GM19023 (cell line): Measurements from ENCODE around the gene PPFIA3.

Source experiments
- ATAC-seq: cut with Tn5 transposase; IDR thresholded peaks from one replicate; pipeline ENCODE4 v1.9.1; 2021; ENCODE audit warnings: mild to moderate bottlenecking, moderate library complexity; ENCODE audit not compliant: unreplicated experiment

PPFIA3 gene

DNA sequence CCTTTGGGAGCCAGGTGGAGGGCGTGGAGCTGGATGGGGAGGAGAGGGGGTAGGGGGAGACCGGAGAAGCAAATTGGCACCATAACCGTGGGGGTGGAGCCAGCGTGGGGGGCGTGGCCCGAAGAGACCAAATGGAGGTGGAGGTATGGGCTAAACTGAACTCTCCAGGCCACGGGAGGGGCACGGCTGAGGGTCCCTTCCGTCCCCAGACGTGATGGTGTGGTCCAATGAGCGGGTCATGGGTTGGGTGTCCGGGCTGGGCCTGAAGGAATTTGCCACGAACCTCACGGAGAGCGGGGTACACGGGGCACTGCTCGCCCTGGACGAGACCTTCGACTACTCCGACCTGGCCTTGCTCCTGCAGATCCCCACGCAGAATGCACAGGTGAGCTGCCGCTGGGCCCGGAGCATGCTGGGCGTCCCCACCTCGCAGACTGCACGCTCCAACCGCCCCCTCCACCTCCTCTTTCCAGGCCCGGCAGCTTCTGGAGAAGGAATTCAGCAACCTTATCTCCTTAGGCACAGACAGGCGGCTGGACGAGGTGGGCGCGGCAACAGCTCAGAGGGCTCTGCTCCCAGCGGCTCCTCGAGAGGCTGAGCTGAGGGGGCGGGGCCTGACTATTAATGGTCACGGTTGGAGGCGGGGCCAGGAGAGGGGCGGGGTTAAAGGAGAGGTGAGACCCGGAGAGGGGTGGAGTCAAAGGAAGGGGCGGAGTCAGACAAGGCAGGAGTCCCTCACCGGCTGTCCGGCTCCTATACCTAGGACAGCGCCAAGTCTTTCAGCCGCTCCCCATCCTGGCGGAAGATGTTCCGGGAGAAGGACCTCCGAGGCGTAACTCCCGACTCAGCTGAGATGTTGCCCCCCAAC is 29.7 kb downstream of the PPFIA3 start:
- ATAC-seq, result no peak

DNA sequence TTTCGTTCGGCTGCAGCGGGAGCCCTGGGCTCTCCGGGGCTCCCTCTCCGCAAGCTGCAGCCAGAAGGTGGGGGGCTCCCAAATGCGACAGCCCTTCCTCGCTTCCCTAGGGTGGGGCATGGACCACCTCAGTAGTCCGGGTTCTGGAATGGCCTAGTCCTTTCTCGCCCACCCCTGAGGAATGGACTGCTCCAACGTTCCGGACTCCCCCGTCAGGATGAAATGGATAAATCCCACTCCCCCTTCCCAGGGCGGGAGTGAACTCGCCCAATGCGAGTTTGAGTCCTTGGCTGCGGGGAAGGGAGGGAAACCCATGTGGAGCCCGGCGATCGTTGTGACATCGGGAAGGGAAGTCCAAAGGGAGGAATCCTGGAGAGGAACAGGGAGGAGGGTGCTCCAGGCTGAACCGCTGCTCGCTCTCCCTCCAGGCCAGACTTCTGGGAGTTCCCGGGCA is 30.3 kb downstream of the PPFIA3 start:
- ATAC-seq, result no peak

DNA sequence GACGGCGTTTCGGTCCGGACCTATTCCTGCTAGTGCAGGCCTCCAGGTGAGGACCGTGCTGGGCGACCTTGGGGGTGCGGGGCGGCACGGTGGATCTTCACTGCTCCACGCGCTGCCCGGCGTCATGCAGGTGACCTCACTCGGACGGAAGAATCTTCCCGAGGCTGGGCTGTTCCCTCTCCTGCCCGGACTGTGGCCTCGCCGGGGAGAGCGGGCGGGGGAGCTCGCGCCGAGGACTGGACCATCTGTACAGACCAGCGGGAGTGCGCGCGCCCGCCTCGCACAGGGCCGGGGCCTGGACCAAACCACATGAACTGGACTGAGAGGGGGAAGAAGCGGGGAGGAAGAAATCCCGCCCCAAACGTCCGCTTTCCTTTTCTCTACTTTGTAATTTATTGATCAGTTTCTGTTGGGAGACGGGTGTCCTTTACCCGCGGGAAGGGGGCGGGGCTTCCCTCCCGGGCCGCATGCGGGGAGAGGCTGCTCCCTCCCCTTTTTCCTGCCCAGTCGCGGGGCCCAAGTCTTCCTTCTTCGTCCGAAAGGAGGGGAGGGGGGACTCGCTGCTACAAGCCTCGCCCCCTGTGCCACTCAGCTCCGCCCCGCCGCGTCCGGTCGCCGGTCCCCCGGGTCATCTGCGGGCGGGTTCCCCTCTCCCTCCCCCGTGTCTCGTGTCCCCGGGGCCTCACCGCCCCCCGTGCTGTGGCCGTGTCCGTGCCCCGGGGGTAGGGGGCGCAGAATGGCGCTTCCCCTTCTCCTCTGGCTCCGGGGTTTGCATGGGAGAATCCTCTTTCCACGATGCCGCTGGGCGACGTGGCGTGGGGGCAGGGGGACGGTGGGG is 31.0 kb downstream of the PPFIA3 start:
- ATAC-seq, result no peak

DNA sequence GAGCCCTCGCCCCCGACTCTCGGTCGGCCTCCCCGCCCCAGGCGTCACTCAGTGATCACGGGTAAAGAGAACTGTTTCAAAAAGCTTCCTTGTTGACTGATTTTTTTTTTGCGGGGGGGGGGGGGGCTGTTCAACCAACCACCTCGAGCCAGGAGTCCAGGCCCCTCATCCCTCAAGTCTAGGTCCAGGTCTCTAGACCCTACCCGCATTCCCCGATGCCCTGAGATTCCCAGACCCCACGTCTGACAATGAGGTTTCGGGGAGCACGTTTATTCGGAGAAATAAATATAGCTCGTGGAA is 31.6 kb downstream of the PPFIA3 start:
- no peak for ATAC-seq

DNA sequence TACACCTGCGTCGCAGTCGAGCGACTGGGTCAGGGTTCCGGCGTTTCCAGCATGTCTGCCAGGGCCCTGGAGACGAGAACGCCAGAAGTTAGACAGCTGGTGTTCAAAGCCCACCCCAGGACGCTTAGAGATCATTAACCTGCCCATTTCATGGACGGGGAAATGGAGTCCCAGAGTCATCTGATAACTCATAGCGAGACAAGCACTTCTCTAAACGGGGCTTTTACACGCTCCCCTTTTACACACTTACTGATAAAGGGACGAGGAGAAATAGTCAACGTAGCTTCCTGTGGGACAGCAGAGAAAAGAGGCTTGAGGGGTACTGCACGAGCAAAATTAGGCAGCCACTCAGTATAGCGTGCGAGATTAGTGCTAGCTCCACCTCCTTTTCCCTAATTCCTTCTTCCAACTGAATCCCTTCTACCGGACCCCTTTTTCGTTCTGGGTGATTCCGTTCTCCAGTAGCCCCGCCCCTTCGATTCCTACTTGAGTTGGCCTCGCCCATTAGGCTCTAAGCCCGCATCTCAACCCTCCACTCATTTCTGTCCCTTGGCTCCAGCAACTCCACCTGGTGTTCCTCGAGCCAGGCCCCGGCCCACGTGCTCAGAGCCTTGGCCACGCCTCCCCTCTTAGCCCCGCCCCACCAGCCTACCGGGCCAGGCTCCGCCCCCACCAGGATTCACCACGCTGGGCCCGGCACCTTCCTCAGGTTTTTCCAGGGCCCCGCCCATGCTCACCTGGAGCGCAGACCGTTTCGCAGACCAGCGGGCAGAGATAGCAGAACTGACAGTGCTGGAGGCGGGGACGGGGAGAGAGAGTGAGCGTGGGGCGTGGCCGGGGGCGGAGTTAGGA is 32.1 kb downstream of the PPFIA3 start:
- no peak for ATAC-seq

DNA sequence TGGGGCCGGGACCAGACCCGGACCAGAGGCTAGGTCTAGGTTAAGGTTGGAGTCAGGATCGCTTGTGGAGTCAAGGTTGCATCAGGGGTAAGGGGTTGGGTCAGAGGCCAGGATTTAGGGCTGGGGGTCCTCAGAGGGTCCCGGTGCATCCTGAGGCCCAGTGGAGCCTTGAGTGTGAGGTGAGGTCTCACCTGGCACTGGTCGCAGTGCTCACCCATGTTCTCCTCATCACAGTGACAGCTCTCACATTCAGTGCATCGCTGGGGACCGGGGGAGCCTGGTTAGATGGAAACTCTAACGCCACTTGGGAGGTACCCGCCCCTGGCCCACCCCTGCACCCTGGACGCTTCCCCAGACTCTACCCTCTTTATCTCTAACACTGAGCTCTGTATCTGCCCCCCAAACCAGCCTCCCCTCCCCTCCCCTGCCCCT is 32.8 kb downstream of the PPFIA3 start:
- ATAC-seq, result no peak

DNA sequence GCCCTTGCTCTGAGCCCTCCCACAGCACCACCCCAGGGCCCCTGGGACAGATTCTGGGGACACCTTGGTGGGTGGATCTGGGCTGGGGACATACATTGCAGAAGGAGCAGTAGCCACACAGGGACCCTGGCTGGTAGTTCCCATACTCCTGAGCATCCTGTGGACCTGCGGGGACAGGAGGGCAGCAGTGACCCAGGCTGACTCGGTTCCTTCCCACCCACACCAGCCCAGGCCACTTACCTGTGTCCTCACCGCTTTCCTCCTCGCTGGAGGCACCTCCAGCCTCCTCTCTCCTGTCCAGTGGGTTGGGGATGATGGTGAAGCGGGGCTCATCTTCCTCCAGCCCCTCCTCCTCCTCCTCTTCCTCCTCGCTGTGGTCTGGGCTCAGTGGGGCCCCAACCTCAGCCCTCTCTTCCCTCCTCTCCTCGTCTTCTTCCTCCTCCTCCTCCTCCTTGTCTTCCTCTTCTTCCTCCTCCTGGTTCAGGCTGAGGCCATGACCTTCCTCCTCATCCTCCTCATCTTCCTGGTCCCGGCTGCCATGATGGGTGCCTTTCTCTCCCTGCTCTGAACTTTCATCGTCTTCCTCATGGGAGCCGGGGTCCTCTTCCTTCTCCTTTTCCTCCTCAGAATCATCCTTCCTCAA is 33.9 kb downstream of the PPFIA3 start:
- no peak for ATAC-seq

DNA sequence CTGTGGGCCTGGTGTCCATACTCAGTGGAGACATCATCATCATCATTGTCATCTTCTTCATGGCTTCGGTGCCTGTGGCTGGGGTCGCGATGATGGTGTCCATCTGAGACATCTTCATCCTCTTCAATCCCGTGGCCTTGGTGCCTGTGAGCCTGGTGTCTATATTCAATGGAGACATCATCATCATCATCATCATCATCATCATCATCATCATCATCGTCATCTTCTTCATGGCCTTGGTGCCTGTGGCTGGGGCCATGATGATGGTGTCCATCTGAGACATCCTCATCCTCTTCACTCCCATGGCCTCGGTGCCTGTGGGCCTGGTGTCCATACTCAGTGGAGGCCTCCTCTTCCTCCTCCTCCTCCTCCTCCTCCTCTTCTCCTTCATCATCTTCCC is 34.9 kb downstream of the PPFIA3 start:
- no peak for ATAC-seq

DNA sequence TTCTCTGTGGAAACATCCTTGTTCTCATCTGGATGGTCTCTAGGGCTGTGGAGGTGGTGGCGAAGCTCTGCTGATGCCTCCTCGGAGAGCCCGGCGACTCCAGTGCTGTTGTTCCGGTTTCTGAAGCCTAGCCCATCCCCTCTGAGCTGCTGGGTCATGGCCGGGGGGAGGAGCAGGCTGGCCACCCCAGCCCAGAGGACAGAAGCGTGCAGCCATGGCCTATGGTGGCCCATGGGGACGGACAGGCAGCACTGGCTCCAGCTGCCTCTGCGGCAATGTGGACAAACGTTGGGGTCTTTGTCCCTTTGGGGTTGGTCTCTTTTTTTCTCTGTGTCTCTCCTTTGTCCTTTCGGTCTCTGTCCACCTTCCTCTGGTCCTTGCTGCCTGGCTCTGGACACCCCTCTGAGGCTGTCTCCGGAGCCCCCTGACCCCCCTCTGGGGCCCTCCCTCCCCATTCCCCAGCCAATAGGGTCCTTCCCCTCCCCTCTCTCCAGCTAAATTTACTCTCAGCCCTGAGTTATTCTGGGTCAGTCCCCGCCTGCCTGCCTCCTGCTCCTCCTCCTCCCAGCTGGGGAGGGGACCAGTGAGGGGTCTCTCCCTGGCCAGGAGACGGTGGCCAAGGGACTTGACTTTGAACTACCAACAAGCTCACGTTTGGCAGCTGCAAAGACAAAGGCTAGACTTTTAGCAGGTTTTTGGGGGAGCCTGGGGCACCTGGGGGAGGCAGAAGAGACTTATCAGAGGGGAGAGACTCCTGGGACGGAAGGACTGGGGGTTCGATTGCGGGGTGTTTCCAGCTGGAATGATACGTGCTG is 35.9 kb downstream of the PPFIA3 start, which contains the start of gene HRC:
Gene HRC (minus strand): TSS at position 392 of the 815 bp plus-strand sequence. CDS start 159 bp downstream, at position 233.
- ATAC-seq, result no peak

DNA sequence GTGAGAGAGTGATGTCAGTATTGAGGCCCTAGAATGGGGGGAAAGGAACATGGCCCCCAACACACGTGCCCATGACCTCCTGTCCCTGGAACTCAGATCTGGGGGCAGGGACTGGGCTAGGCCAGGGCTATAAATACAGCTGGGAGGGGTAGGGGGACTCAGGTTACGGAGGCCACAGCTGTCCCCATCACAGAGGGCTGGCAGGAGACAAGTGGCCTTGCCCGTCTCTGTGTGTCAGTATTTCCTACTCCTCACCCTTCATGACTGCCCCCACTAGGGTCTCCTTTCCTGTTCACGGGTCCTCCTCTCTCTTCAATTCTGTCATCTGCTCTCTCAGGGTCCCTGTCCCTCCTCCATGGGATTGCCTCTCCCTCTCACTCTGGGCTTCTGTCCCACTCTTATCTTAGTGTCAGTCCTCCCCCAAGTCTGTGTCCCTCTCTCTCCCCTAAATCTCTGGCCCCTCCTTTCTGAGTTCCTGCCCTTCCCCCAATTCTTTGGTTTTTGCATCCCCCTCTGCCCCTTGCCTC is 36.5 kb downstream of the PPFIA3 start:
- ATAC-seq, result no peak

DNA sequence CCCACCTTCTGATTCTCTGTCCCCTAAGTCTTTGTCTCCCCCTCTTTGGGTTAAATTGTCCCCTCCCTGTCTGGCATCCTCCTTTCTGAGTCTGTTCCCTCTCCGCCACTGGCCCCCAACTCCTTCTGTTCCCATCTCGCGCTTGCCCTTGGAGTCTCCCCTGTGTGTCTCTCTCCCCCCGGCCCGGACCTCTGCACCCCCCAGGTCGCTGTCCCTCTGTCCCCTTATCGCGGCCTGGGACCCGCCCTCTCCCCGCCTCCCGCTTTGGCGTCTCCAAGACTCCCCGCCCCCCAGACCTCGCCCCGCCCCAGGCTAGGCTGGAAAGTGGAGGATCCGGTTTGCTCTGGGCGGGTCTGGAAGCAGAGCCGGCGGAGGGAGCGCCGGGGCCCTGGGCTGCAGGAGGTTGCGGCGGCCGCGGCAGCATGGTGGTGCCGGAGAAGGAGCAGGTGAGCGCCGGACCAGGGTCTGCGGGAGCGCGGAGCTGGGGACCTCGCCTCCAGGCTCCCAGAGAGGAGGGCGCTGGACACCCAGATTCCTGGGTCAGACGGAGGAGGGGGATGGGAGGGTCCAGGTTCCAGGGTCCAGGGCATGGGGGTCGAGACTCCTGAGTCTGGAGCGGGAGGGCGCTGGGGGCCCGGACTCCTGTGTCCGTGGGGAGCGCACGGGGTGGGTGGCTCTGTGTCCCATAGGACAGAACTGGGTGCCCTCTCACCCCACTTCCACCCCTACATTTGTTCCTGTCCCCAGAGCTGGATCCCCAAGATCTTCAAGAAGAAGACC is 38.3 kb downstream of the PPFIA3 start, which contains the start of gene TRPM4:
Gene TRPM4 (plus strand): TSS at position 348 of the 780 bp plus-strand sequence. CDS start 75 bp downstream, at position 423.
- no peak for ATAC-seq

DNA sequence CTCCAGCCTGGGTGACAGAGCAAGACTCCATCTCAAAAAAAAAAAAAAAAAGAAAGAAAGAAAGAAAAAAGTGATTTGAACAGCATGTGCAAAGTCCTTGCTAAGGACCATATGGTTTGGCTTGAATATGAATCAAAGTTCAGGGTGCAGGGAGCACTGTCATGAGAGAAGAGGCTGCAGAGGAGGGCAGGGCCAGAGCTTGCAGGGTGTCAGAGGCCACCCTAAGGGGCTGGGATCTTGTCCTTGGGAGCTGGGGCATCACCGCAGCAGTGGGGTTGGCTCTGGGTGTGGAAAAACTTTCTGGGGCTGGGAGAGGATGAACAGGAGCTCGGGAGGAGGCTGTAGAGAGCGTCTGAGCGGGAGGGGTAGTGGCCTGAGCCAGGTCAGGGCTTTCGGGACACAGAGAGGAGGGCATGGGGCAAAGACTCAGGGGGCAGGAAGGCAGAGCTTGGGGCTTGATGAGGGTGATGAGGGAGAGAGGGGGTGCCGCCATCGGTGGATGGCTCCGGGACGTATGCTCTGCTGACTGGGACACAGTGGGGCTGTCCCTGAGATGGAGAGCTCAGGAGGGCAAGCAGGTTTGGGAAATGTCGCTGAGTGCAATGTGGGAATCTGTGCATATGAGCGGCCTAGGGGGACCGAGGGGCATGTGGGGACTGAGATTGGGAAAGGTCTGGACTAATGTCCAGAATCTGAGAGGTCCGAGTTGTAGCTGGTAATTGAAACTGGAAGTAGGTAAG is 41.3 kb downstream of the PPFIA3 start:
- ATAC-seq, result no peak

DNA sequence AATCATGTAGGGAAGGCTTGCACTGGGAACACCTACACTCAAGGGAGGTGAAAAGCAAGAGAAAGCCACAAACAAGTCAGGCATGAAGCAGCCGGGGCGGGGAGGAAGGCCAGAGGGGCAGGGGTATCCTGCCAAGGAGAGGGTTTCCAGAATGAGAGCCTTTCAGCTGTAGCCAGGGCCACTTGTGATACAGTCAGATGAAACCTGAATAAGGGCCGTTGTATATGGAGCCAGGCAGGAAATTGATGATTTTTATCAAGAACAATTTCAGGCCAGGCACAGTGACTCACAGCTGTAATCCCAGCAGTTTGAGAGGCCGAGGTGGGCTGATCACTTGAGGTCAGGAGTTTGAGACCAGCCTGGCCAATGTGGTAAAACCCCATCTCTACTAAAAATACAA is 42.6 kb downstream of the PPFIA3 start:
- ATAC-seq, result no peak

DNA sequence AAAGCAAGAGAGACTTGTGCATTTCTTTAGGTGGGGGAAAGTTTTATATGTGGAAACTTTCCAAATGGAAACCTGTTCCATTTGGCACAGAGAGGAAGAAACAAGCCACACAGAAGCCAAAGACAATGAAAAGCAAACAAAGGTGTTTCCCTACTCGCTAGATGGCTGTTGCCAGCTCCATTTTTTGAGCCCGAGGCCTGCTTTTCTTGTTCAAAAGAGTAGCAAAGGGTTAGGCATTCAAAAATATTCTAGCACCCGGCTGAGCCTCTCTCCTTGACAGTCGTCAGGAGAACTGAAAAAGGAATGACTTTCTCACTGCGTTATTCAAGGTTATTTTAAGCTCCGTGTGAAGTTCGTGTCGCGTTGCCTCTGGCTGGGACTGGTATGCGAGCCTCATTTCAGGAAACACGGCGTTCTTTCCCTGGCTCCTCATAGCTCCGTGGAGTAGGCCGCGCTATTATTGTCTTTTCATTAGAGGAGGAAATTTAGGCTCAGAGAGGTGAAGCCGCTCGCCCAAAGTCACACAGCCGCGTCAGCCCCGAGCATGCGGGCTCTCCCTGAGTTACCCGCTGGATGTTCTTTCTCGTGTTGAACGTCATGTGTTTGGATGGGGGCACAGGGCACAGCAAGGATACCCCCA is 45.9 kb downstream of the PPFIA3 start:
- ATAC-seq, result no peak

DNA sequence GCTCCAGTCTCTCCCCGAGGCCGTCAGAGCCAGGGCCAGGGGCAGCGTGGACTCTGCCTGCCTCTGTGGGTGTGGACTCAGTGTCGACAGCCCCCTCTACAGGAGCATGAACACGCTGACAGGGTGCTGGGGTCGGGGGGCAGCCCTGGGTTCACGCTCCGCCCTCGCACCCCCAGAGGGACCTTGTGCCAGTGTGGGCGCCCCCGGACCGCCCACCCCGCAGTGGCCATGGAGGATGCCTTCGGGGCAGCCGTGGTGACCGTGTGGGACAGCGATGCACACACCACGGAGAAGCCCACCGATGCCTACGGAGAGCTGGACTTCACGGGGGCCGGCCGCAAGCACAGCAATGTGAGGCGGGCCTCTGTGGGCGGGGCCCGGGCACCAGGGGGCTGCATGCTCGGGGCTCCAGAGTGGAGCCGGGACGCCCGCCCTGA is 46.5 kb downstream of the PPFIA3 start:
- ATAC-seq, result no peak

DNA sequence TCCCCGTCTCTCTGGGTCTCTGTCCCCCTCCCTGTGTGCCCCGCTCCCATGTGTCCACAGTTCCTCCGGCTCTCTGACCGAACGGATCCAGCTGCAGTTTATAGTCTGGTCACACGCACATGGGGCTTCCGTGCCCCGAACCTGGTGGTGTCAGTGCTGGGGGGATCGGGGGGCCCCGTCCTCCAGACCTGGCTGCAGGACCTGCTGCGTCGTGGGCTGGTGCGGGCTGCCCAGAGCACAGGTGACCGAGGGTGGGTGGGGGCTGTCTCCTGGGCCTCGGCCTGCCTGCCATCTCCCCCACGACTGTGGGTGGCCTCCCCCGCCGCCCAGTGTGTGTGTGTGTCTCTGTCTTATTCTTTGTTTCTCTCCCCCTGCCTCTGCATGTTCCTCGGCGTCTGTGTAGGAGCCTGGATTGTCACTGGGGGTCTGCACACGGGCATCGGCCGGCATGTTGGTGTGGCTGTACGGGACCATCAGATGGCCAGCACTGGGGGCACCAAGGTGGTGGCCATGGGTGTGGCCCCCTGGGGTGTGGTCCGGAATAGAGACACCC is 48.6 kb downstream of the PPFIA3 start:
- no peak for ATAC-seq

DNA sequence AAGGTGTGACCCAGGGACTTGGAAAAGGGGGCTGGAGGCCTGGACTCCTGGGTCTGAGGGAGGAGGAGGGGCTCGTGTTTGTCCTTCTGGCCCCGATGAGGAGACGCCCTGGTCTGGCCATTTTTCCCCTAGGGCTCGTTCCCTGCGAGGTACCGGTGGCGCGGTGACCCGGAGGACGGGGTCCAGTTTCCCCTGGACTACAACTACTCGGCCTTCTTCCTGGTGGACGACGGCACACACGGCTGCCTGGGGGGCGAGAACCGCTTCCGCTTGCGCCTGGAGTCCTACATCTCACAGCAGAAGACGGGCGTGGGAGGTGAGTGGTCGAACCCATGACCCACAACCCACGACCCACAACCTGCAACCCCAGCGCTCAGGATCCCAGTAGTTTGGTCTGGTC is 49.1 kb downstream of the PPFIA3 start:
- no peak for ATAC-seq
